K562 (cell line): ENCODE measurements around the gene DPM2.

ENCODE experiments used
- CTCF ChIP-seq, 3 experiments: IDR thresholded peaks in 2 of 3; conservative IDR thresholded peaks in 1 of 3; 2 replicates each; pipeline ENCODE4 v1.5.1; 2011 to 2012; ENCODE audit warnings: low read length in 3 of 3, mild to moderate bottlenecking in 3 of 3, control low read depth in 2 of 3, improper control_type of control experiment in 1 of 3, inconsistent platforms in 1 of 3, low read depth in 1 of 3, mixed read lengths in 1 of 3, moderate library complexity in 1 of 3; ENCODE audit not compliant: insufficient read depth in 2 of 3
- FOXM1 ChIP-seq, 2 experiments: fragments of 450-650 bp in 1 of 2; sonication (generic) in 1 of 2; formaldehyde crosslinking in 1 of 2; IDR thresholded peaks; 2 replicates each; pipeline versions ENCODE4 v1.6.1 to v1.9.0; 2017 to 2022; ENCODE audit warnings: low read depth in 2 of 2, mild to moderate bottlenecking in 2 of 2, missing genetic modification reagents in 1 of 2, moderate library complexity in 1 of 2
- GATA2 ChIP-seq: sonication (generic); formaldehyde crosslinking; IDR thresholded peaks from 2 replicates; pipeline ENCODE4 v1.4.0; 2020; ENCODE audit warnings: mild to moderate bottlenecking, missing genetic modification reagents
- GMEB1 ChIP-seq: fragments of 250-450 bp; sonication (Bioruptor Pico); IDR thresholded peaks from 2 replicates; pipeline ENCODE4 v1.4.0; 2020; ENCODE audit warnings: mild to moderate bottlenecking
- NBN ChIP-seq: fragments of 450-650 bp; IDR thresholded peaks from 2 replicates; pipeline ENCODE4 v1.6.1; 2016; ENCODE audit warnings: low read depth, mild to moderate bottlenecking
- RBM15 ChIP-seq: fragments of 200-400 bp; formaldehyde crosslinking; IDR thresholded peaks from 2 replicates; pipeline ENCODE4 v1.6.1; 2018; ENCODE audit warnings: mild to moderate bottlenecking, low read length, moderate library complexity; ENCODE audit not compliant: insufficient read depth
- RFX5 ChIP-seq: IDR thresholded peaks from 2 replicates; pipeline ENCODE4 v1.6.1; 2011; ENCODE audit warnings: low read depth, mild to moderate bottlenecking, improper control_type of control experiment, low read length
- STAG1 ChIP-seq: sonication (generic); formaldehyde crosslinking; IDR thresholded peaks from 2 replicates; pipeline ENCODE4 v1.5.0; 2020; ENCODE audit warnings: missing genetic modification reagents, borderline replicate concordance
- TCF7L2 ChIP-seq: fragments of 150-350 bp; IDR thresholded peaks from 2 replicates; pipeline ENCODE4 v1.6.1; 2016; ENCODE audit warnings: low read depth, mild to moderate bottlenecking, low read length, moderate library complexity
- USF1 ChIP-seq: sonication (generic); formaldehyde crosslinking; IDR thresholded peaks from 2 replicates; pipeline ENCODE4 v1.9.0; 2022; ENCODE audit warnings: mild to moderate bottlenecking, missing genetic modification reagents

GRCh38 chr9:127962278-127962677 lies 24.6 kb upstream of the DPM2 start:
- TF ChIP-seq STAG1 (CRISPR knock-in tag) (no peak), FOXM1 (IDR thresholded peaks at IDR 0.05; ENCODE audit: low read depth) (no peak), FOXM1 (CRISPR knock-in tag; IDR thresholded peaks at IDR 0.05; ENCODE audit: low read depth) (no peak), CTCF (IDR thresholded peaks at IDR 0.05 in 2 of 3, conservative IDR thresholded peaks at IDR 0.05 in 1 of 3; ENCODE audit: insufficient read depth in 2 of 3, low read depth in 1 of 3, low read length in 3 of 3) (no peak), NBN (no peak), RFX5 (no peak), GMEB1 (CRISPR knock-in tag) (no peak), RBM15 (no peak), GATA2 (no peak), USF1 (CRISPR knock-in tag) (no peak), TCF7L2 (no peak)
